ENCODE results near the gene GMDS. TPM values are rescaled to one million over a fixed set of nuclear protein-coding genes. Genes with fewer than 3 reads are reported as not detected.

The GMDS gene
- total RNA-seq, 1 donor from 2014 or later = 31.4 TPM

GRCh38 chr6:1906609-1907008 lies 338.8 kb downstream of the GMDS start:
- intact Hi-C loops (cut with DNase I) = no loop called here
- no peak for DNase-seq (ENCODE audit: low spot score)
- ATAC-seq = no peak

DNA sequence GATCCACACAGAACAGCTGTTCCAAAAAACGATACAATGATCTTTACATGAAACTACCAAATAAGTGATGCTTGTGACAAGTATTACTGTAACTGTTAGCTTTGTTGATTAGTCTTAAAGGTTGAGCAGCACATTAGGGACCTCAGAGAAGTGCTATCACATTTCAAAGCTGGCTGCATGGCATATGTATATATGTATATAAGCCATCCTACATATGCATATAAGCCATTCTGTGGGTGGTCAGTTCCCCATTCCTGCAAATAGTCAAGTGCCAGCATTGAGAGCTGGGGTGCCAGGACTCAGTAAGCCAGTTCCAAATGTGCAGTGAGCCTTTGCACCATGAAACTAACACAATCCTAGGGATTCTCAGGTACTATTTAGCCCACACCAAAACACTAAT lies 339.4 kb downstream of the GMDS start:
- no peak for ATAC-seq
- intact Hi-C loops (cut with DNase I) = no loop called here
- DNase-seq (ENCODE audit: low spot score) = no peak

DNA sequence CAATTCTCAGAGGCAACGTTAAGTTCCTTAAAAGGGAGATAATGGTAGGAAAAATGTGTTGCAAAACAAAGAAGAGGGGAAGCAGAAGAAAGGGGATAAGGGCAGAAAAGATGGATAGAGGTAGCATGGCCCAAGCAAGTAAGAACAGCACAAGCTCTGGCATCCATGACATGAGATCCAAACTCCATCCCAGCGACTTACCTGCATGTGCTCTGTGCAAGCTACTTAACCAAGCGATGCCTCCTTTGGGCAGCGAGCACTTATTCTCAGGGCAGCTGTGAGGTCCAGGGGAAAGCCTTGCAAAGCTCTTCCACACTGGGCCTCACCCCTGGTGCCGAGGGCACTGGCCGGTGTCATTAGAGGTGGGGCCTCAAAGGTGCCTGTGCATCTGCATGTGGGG lies 340.5 kb downstream of the GMDS start:
- intact Hi-C loops (cut with DNase I) = no loop called here
- ATAC-seq = no peak
- no peak for DNase-seq (ENCODE audit: low spot score)

DNA sequence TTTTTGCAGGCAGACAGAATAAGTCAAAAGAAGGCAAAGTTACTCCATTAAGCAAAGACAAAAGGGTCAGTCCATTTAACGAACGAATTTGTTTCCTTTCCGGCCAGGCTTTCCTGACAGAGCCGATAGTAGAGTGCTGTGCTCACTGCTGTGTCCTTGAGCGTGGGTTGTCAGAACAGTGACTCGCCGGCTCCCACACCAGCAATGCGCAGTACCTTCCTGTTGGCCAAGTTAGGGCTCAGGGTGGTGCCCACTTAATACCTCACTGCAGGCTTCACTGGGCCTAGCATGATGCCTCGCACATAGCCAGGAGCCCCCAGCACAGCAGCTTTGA lies 341.0 kb downstream of the GMDS start:
- no peak for DNase-seq (ENCODE audit: low spot score)
- intact Hi-C loops (cut with DNase I) = no loop called here
- no peak for ATAC-seq

DNA sequence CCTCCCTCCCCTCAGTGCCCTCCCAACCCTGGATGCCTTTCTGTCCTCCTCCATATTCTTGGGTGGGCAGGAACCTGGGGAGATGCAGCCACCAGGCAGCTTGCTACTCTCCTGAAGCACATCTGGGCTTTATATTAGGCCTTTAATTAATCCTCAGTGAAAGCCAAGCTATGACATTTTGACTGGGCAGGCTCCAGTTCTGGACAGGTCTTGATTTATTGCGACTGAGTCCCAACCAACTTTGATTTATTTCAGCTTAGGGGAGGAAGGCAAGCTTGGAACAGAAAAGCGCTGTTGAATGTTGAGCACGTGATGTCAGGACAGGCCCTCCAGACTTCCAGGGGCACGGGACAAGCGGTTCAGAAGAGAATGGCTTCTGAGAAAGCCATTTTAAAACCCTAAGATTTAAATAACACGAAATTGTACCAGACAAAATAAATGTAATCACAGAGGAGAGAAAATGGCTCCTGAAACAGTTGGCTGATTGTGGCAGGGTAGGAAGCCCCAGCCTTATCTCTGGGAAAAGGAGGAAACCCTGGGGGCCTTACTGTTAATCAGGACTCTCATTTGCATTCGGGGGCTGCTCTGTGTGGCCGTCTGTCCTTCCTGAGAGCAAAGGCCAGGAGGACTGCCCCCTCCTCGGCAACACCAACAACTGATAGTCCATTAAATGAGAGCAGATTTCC lies 341.5 kb downstream of the GMDS start:
- DNase-seq (ENCODE audit: low spot score) (no peak), ATAC-seq (peak; percentile 34)
- intact Hi-C loops (cut with DNase I) = no loop called here

DNA sequence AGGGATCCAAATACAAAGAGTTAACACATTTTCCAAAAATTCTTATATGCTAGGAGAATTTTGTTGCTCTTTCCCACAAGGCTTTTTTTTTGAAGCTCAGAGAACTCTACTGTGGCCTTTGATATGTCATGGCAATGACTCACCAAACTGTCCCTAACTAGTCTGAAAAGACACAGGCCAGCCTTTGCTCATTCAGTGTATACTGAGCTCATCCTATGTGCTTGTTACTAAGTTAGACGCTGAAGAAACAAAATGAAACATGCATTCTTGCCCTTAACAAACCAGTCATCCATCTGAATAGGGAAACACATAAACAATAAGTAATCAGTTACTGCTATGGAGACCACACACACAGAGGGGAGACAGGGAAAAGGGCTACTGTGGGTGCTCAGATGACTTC lies 343.8 kb downstream of the GMDS start:
- intact Hi-C loops (cut with DNase I) = no loop called here
- ATAC-seq (no peak), DNase-seq (ENCODE audit: low spot score) (no peak)

DNA sequence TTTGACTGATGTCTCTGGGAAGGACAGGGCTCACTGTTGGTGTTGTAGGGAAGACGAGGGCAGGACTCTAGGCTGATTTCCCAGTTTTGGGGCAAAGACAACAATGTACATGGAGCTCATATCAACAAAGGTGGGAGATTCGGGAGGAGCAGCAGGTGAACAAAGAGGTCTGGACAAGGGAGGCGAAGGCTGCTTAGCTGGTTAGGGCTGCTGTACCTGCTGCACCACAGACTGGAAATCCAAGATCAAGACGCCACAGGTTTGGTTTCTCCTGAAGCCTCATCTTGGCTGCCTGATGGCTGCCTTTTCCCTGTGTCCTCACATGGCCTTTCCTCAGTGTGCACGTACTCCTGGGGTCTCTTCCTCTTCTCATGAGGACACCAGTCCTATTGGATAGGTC lies 348.5 kb downstream of the GMDS start:
- ATAC-seq = no peak
- intact Hi-C loops (cut with DNase I) = no loop called here
- no peak for DNase-seq (ENCODE audit: low spot score)

- intact Hi-C loops (cut with DNase I) = no loop called here
- DNase-seq (ENCODE audit: low spot score) (no peak), ATAC-seq (no peak)
These were observed 349.7 kb downstream of the GMDS start for GRCh38 chr6:1895721-1896120.

DNA sequence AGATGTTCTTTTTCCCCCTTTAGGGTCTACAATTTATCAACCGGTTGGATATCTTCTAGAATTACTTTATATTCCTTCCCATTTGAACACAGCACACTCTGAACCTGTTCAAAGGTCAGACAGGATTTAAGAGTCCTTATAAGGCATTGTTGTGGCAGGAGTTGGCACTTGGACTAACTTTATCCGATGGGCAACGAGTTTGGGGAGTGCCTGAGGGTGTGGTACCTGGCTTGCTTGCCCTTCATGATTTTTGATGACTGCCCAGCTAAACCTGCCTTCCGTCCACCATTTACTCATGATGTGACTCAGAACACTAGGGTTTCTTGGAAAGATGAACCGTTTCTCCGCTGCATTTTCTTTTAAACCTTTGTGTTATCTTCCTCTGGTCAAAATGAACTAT lies 350.5 kb downstream of the GMDS start:
- DNase-seq (ENCODE audit: low spot score) = no peak
- intact Hi-C loops (cut with DNase I) = no loop called here
- no peak for ATAC-seq

- no peak for DNase-seq (ENCODE audit: low spot score)
- intact Hi-C loops (cut with DNase I) = no loop called here
These were observed 351.8 kb downstream of the GMDS start for GRCh38 chr6:1893470-1894130.

GRCh38 chr6:1892716-1893115 lies 352.7 kb downstream of the GMDS start:
- intact Hi-C loops (cut with DNase I) = no loop called here
- ATAC-seq (peak; percentile 32), DNase-seq (ENCODE audit: low spot score) (no peak)

More at GRCh38 chr6:1893470-1894130, 351.8 kb downstream of the GMDS start:
- ATAC-seq = no peak

DNA sequence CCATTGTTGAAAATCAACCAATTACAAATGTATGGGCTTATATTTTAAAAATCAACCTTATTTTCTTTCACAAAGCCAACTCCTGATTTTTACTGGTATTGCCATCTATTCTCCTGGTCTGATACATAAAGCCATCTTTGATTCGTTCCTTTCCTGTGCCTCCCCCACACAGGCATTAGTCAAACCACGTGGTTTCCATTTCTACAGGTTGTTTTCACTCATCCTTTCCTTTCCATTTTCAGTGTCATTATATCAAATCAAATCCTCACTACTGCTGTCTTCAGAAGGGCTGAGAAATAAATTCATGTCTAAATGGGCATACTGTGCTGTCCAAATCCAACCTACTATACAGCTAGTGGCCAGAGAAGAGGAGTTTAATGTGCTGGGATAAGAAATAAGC lies 354.4 kb downstream of the GMDS start:
- no peak for DNase-seq (ENCODE audit: low spot score)
- no peak for ATAC-seq
- intact Hi-C loops (cut with DNase I) = no loop called here

DNA sequence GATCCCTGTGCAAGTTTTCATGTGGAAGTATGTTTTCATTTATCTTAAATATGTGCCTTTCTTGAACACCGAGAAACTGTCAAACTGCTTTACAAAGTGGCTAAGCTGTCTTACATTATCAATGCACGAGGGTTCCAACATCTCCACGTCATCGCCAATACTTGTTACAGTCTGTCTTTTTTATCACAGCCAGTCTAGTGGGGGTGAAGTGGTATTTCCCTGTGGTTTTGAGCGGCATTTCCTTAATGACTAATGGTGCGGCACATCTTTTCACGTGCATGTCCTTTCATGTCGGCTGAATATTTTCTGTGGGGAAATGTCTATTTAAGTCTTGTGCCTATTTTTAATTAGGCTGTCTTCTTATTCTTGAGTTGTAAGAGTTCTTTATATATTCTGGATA lies 355.3 kb downstream of the GMDS start:
- ATAC-seq (no peak), DNase-seq (ENCODE audit: low spot score) (no peak)
- intact Hi-C loops (cut with DNase I) = no loop called here

DNA sequence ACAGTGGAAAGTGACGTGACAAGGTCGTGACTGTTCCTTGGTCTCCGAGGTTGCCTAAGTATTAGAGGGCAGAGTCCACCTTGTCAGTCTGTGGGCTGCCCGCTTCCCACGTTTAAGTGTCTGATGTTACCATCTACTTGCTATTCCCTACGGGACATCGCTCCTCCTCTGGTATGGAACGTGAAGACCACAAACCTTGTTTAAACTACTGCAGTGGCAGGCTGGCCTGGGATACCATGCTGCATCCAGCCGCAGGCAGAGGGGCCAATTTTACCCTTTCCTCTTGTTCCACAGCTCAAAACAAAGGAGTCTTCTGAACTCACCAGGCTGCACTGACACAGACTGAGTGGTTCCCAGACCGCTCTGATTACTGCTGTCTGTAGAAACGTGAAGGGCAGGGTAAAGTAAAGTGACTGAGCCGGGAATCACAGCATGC lies 359.8 kb downstream of the GMDS start:
- peak; percentile 49 for ATAC-seq
- DNase-seq (ENCODE audit: low spot score) = no peak
- intact Hi-C loops (cut with DNase I) = no loop called here

DNA sequence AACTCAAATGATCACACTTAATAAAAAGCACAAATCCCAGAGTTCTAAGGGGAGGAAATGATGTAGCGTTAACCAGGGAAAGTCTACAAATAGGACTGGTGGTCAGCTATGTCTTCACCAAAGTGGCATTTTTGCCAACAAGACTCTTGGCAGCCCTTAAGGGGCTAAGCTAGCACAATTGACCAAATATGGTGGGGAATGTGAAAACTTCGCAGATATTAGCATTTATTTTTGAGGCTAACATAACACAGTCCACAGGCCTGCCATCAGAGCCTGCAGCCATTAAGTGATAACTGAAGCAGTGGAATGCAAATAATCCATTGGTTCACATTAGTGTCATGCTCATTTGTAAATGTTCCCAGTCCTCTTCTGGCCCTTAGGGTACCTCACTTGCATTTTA lies 361.1 kb downstream of the GMDS start:
- intact Hi-C loops (cut with DNase I) = no loop called here
- ATAC-seq (no peak), DNase-seq (ENCODE audit: low spot score) (no peak)

DNA sequence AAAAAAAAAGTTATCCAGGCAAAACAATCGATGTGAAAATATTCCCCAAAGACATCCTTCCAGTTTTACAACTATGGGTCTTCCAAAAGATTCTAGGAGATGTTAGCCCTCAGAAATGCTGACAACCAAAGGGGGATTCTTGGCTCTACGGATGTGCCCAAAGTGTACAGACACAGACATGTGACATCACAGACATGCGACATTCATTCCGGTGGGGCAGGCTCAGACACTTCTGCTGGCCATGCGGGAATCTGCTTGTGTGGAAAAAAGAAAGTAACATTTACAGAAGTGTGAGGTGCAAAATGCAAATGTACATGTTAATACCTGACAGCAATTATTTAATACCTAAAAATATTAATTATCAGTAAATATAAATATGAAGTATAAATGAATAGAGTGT lies 367.1 kb downstream of the GMDS start:
- no peak for DNase-seq (ENCODE audit: low spot score)
- ATAC-seq = no peak
- intact Hi-C loops (cut with DNase I) = no loop called here

DNA sequence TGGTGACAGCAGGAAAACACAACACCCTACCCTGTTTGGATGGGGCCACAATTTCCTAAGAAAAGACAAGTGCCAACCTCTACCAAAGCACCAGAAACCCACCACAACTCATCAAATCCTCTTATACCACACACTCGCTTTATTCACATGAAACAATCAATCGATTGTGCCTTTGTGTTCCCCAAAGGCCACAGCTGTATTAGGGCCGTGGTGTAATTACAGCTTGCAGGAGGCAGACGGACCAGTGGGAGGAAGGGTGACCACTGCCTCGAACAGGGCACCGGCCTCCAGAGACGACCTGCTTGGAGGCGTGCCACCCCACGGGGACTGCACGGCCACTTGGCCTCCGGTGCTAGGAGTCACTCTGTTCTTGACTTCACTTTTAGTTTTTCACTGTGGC lies 371.6 kb downstream of the GMDS start:
- DNase-seq (ENCODE audit: low spot score) (no peak), ATAC-seq (peak; percentile 72)
- intact Hi-C loops (cut with DNase I) = no loop called here

GRCh38 chr6:1872649-1873131 lies 372.7 kb downstream of the GMDS start:
- ATAC-seq (peak; percentile 48), DNase-seq (ENCODE audit: low spot score) (no peak)
- intact Hi-C loops (cut with DNase I) = no loop called here

- intact Hi-C loops (cut with DNase I) = no loop called here
- peak; percentile 88 for ATAC-seq
- DNase-seq (ENCODE audit: low spot score) = no peak
These were observed 373.6 kb downstream of the GMDS start for GRCh38 chr6:1871724-1872315.

DNA sequence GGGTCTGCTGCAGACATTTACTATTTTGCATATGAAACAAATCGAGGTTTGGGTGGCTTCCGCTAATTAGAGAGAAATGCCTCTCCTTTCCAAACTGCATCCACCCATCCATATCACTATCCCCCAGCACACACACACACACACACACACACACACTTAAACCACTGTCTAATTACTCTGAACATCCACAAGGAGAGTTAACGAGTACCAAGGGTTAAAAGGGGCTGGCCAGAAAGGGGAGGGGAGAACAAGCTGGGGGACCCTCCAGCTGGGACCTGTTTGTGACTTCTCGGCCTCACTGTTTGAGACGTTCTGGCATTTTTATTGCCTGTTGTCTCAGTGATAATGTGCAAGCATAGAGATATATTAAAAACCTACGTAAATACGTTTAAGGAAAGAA lies 374.5 kb downstream of the GMDS start:
- ATAC-seq = no peak
- no peak for DNase-seq (ENCODE audit: low spot score)
- intact Hi-C loops (cut with DNase I) = no loop called here

GRCh38 chr6:1870251-1870650 lies 375.2 kb downstream of the GMDS start:
- intact Hi-C loops (cut with DNase I) = no loop called here

More at GRCh38 chr6:1870251-1870650, 375.2 kb downstream of the GMDS start:
- no peak for ATAC-seq
- no peak for DNase-seq (ENCODE audit: low spot score)
